ENCODE results near the gene VAMP8.
"Not testable (repeated sequence)": the region's sequence is repeated elsewhere in the genome, so short reads cannot be mapped to it uniquely, and the experiment has no call there.

The VAMP8 gene

DNA sequence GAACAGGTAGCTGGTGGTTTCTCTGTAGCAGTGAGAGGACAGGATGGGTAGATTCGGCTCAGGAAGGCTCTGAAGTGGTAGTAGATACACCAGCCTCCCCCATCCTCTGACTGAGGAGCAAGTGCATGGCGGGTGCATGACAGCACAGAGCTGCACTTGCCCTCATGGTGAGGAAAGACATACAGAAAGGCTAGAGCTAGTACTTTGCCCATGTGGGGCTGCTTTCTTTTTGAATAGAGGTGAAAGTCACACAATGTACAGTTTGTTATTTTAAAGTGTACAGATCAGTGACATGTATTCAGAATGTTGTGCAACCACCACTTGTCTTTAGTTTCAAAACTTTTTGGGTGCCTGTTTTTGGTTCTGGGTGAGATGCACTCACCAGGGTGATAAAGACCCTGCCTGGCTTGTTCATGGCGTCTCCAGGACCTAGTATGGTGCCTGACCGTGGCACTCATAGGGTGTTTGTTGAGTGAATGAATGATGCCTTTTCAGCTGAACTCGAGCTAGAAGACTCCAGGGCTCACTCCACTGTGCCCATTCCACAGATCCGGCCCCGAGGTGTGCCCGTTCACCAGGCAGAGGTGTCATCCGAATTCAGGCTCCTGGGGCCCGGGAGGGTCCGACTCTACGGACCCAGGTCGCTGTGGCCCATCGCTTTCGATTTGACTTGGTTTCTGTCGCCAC lies 6.4 kb downstream of the VAMP8 start:
- peak; percentile 58 for DNase-seq

DNA sequence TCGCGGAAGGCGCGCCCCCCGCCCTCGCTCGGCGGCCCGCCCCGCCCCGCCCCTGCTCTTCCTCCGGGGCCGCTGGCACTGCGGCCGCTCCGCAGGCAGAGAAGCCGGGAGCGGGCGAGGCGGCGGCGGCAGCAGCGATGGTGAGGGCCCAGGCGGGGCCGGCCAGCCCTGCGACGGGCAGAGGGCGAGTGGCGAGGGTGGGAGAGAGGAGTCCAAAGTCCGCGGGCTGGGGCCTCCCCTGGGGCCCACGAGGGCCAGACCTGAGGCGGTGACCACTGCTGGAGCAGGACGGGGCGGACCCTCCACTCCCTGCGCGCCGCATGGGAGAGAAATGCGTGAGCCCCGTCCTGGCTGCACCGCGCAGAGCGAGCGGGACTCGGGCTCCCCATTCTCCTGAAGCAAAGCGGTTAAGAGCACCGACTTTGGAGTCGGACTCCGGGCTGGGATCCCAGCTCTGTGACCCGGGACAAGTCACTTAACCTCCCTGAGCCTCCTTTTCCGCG lies 7.0 kb downstream of the VAMP8 start, which contains the start of gene VAMP5:
Gene VAMP5 (plus strand): TSS at position 78 of the 503 bp plus-strand sequence. CDS start 60 bp downstream, at position 138.
- no peak for DNase-seq

DNA sequence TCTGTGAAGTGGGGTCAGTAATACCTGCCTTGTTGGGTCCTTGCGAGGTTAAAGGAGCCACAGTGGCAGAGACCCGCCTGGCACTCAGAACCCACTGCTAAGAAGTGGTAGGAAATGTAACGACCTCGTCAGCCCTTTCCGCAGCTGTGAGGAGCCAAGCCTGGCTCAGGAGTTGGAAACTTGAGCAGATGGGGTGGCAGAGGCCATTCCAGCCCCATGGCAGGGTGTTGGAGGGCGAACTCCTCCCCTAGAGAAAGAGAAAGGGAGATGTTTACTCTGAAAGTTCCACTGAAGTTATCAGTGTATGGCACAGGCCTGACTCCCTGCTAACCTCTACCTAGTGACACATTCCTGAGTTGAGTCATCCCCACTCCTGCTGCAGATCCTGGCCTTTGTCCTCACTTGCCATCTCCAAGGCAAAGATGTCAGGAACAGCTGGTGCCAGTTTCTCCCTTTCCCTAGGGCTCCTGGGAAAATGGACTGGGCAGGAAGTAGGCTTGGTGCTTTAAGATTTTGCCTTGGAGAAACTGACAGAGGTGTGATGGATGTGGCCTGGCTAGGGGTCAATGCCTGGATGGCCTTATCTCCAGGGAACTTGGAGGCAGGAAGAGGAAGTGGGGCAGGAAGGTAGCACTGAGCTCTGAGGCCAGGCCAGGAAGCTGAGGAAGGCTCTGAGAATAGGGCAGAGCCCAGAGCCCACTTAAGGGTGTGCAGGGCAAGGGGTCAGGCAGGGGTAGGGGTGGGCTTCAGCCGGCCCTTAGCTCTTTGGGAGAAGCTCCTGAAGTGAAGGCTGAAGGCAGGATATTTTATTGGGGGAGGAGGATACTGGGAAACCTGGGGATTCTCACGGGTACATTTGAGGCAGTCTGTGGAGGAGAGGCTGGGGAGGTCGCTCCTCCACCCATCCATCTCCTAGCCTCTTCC lies 7.7 kb downstream of the VAMP8 start:
- peak; percentile 22 for DNase-seq

DNA sequence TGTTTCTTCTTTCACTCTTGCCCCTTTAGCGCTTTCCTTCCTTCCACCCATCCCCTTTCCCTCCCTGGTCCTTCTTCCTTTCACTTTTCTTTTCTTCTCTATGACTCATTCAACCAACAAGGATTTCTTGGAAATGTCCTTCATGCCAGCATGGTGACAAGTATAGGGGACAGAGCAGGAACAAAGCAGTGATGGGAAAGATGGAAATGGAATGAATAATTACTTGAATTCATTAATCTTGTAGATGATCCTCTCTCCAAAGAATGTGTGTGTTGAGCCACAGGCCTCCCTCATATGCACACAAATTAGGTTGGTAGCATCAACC lies 8.4 kb downstream of the VAMP8 start:
- DNase-seq, result no peak

DNA sequence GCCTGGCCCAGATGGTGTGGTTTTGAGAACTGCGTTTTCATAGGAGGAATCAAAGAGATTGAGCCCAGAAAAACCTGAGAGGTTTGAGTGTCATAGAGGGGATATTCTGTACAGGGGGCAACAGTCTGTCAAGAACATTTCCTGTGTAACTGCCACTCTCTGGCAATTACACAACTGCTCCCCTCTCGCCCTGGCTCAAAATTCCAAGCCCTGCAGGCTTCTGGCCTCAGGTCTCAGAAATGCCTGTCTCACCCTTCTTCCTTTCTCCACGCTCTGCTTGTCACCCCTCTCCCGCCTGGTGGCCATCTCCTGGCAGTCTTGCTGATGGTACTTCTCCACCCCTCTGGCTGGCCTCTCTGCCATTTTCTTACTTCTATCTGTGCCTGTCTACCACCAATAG lies 10.8 kb downstream of the VAMP8 start:
- DNase-seq, result no peak

DNA sequence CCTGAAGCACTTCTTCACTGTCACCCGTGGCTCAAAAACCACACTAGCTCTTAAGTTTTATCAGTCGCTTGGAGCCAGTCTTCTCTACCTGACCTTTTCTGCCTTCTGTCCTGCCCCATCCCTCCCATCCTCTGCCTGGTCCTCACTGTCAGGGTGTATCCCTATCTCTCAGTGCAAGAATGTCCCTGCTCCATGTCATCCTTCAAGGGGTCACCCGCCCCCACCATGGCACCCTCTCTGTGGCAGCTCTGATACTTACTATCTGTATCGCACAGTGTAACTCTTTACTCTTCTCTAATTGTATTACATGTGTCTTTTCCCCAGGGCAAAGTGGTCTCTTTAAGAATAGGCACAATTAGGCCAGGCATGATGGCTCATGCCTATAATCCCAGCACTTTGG lies 11.3 kb downstream of the VAMP8 start:
- DNase-seq, result no peak

DNA sequence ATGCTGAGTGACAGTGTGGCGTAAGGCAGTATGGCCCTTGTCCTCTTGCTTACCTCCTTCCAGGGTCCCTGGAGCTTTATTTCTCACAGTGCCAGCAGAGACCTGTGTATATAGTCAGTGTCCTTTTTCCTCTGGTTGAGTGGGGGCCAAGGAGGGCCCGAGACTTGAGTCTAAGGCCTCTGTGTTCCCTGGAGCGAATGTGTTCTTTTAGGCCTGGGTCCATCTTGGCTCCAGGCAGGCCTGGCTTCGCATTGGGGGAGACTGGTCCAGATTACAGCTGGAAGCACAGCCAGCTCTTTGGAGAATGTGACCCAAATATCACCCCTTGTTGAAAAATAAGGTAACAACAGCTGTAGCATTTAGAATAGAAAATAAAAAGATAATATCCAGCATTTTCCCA lies 11.8 kb downstream of the VAMP8 start:
- no peak for DNase-seq

DNA sequence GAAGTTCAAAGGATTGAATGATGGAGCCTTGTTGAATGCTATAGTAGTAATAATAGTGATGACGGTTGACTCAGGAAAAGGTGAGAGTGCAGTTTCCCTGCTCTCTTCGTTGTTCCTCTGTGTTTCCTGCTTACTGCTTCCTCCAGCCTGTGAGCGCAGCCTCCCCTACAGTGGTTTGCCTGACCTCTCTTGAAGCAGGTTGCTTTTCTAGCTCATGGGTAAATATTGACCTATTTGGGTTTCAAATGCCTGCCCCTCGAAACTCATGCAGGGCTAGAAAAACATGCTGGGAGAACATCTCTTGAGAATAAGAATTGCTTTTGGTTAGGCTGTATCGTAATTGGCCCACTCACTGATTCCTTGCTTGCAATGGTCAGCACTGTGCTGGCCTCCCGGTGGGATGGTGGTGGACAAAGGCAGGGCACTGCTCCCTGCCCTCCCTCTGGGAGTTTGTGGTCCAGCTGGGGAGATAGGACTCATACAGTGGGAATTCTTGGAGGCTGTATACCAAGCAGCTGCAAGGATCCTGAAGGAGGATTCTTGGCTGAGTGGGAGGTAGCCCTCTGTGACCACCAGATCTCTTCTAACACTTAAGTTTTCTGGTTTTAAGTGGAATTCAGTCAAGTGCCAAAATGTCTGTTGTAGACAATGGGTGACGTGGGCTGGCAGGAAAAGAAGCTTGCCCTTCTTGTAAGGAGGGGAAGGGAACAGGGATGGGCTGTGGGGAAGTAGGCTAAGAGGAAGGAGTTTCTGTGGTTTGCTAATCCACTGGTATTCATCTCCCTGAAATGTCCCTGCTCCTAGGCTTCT lies 12.8 kb downstream of the VAMP8 start:
- DNase-seq, result no peak

DNA sequence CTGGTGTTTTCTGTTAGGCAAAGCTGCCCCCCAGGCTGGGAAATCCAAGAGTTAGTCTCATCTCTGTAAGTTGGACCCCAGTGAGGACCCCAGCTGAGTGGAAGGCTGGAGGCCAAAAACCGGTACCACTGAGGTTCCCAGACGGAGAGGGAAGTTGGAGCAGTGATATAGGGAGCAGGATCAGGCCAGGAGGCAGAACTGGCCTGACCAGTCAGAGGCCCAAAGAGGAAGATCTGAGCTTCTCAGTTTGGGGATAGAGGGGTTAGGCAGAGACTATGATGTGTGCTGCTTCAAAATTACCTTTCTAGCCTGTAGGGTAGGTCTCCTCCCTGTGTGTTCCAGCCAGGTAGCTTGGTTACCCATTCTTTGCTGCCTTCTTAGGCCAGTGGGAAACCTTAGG lies 13.6 kb downstream of the VAMP8 start:
- no peak for DNase-seq

DNA sequence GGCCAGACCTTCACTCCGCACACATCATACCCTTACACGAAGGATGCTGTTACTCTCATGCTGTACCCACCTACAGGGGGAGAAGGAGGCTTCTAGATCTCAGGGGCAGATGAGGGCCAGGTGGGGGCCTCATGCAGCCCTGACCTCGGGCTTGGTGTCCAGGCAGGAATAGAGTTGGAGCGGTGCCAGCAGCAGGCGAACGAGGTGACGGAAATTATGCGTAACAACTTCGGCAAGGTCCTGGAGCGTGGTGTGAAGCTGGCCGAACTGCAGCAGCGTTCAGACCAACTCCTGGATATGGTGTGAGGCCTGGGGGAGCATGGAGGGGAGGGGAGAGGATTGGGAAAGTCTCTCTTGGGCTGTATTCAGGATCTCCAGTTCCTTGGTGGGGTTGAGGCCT lies 14.2 kb downstream of the VAMP8 start:
- no peak for DNase-seq

DNA sequence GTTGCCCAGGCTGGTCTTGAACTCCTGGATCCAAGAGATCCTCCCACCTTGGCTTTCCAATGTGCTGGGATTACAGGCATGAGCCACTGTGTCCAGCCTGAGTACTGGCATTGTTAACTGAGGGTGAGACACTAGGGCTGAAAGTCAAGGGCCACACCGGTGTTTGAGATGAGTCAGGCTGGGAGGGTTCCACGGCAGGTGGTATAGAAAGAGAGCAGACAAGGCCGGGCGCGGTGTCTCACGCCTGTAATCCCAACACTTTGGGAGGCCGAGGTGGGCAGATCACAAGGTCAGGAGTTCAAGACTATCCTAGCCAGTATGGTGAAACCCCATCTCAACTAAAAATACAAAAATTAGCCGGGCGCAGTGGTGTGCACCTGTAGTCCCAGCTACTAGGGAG lies 14.9 kb downstream of the VAMP8 start:
- DNase-seq, result not testable (repeated sequence)

DNA sequence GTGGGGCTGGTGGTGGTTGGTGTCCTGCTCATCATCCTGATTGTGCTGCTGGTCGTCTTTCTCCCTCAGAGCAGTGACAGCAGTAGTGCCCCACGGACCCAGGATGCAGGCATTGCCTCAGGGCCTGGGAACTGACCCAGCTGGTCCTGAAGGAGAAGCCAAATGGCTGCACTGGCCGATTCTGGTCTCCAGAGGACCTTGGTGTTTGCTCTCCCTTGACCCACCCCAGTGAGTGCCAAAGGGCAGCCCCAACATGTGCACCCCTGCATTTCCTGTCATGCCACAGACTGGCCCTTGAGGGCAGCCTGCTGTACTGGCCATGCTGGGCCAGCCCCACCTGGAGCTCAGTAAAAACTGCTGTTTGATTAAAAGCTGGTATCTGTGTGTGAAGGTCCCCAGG lies 15.6 kb downstream of the VAMP8 start:
- no peak for DNase-seq

DNA sequence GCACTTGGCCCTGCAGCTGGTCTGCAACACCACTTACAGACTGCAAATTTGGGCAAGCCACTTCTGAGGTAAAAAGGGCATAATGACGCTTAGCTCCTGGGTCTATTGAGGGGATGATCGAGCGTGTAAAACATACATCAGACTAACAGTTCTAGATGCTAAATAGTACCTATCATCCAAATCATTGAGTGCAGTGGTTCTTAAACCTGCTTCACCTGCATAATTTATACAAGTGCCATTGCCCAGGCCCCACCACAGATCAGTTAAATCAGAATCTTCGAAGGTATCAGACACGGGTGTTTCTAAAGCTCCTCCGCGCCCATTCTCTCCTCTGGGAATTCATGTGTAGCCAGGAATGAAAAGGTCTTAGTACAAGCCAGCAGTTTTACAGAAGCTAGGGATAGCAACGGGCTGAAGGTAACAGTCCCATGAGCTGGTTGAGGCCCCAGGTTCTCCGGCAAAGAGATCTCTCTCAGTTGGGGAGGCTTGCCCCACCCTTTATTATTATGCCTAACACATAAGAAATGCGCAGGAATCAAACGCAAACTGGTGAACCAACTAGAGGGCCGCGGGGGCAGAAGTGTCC lies 17.4 kb downstream of the VAMP8 start:
- no peak for DNase-seq

DNA sequence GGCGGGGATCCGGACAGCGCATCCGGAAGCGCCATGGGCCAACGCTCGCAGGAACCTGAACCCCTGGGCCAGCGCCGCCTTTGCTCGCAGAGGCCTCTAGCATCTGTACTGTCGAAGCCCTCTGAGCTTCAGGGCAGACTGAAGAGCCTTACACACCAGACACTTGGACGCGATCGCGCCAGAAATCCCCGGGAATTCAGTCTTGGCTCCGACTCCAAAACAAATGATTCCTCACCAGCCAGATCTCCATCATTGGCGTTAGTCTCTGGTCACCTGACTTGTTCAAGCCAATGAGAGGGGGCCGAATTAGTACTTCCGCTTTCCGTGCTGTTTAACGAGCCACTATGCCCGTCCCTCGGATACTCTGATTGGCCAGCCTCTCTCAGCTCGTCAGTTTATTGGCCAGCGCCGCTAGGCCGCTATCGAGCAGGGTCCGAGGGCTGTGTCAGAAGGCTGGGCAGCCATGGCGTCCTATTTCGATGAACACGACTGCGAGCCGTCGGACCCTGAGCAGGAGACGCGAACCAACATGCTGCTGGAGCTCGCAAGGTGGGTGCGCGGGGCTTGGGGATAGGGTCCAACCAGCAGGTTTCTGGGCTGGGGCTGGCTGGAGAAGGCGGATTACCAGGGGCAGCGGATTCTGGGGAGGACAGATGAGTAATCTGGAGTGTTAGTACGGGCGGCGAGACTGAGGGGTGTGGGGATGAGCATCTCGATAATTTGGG lies 18.1 kb downstream of the VAMP8 start, which contains the start of gene RNF181:
Gene RNF181 (plus strand): TSS at position 445 of the 725 bp plus-strand sequence. CDS start 19 bp downstream, at position 464.
- DNase-seq, result peak; percentile 96

DNA sequence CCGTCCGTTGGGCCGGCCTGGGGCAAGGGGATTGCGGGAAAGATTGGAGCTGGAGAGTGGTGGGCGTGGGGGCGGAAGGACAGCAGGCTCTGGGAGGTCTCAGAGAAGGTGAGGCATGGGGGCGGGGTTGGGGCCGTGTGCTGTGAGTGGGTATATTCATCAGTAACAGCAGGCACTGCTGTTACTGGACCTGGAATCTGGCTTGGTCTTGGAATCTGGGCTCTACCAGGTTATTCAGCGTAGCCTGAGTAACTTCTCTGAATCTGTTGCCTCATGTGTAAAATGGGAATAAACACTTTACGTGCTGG lies 18.6 kb downstream of the VAMP8 start:
- DNase-seq, result no peak

DNA sequence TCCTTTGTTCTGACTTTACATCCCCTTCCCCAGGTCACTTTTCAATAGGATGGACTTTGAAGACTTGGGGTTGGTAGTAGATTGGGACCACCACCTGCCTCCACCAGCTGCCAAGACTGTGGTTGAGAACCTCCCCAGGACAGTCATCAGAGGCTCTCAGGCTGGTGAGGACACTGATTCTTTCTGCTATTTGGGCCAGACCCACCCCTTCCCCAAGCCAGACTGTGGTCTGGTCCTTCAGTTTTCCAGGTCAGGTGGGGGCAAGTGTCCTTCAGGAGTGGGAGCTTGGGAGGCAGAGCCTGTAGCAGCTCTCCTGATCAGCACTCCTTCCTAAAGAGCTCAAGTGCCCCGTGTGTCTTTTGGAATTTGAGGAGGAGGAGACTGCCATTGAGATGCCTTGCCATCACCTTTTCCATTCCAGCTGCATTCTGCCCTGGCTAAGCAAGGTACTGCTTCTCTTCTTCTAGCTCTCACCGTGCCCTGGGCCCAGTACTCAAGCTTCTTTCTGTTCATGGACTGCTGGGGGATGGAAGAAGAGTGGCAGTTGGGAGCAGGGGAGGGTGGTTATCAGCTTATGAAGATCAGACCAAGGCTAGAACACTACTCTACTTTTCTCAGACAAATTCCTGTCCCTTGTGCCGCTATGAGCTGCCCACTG lies 19.2 kb downstream of the VAMP8 start:
- no peak for DNase-seq

DNA sequence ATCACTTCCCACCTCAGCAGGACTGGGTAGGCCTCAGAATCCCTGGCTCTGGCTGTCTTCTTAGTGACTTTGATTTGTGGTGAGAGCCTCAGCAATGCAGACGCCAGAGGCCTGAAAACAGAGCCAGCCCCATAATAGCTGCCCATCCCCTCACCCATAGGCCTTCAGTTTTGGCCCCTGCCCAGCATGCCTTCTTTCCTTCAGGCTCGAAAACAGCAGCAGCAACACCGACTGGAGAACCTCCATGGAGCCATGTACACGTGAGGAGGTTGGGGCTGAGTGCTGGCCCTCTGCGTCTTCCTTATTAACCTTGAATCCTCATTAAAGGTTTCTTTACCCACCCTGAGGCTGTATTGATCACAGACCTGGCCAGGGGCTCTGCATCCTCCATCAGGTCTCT lies 19.9 kb downstream of the VAMP8 start:
- no peak for DNase-seq

DNA sequence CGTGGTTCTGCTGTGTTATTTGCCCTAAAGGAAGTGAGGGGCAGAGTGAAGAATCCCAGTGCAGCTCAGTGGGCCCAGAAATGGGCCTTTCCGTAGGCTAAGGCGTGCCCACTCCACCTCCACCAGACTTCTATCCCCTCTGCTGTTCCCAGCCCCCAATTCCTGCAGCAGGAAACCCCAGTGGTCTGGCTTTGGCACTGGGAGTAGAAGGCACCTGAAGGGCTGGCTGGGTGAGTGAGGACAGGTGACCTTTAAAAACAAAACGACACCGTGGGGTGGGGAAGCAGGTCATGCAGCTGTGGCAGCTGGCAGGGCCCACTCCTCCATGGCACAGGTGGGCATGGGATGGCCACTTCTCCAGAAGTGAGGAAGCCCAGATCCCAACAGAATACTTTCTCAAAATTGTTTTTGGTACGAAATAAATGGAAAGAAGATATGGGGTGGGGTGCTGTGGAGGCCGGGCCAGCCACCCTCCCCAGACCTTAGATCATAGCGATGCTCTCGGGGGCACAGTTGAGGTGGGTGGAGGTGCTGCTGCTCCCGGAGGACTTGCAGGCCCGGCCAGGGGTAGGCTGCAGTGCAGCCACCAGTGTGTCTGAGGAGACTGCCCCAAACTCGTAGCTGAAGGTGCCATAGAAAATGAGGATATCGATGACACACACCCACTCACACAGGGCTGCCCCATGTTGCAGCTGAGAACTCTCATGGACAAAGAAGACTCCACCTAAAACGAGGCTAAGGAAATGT lies 21.4 kb downstream of the VAMP8 start:
- DNase-seq, result no peak

DNA sequence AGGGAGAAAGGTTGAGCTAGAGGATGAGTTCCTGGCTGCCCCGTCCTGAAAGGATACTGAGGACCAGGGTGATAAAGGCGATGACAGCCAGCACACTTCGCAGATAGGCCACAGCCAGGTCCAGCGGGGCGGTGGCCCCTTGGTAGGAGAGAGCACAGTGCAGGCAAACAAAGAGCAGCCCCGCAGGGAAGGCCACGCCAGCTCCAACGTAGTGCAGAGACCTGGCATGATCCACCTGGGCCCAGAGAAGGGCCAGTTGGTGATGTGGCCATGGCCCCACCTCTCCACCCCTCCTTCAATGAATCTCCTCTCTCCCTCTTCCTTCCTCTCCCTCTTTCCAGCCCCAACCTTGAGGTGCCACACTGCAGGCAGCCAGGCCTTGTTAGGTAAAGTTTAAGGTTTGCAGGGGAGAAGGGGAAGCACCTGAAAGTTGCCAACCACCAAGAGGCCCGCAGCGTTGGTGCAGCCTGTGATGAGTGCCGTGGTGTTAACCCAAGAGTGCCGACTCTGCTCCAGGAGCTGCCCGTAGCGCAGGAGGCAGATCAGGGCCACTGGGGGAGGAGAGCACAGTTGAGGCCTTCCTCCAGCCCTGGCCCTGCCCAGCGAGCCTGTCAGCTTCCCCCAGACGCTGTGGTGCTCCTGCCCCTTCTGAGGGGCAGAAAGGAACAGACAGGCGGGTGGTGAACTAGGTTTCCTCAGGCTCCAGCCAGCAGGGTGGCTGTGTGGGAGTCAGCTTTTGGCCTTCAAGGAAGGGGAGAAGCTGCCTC lies 22.3 kb downstream of the VAMP8 start:
- DNase-seq, result no peak

DNA sequence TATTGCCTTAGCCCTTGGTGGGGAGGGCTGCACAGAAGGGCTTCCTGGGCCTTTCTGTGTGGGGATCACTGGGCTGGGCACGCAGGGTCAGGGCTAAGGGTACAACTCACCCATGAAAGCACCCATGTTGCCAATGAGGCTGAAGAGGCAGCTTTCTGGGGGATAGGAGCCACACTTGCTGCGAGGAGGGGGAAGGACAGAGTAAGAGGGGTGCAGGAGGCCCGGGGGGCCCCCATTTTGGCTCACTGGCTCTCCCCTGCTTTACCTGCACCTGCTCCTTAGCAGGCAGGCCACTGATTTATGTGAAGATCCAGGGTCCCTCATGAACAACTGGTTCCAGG lies 22.8 kb downstream of the VAMP8 start:
- no peak for DNase-seq
